Stimulated activated CD4-positive, alpha-beta T cell treated with anti-CD3 and anti-CD28 coated beads, TNF-alpha, amount 100 ng/mL, for 4 hours (primary cell): Measurements from ENCODE around the gene PPOX.

Source experiments
- DNase-seq, 3 experiments: peaks; one replicate each; pipeline ENCODE4 v3.0.0-alpha.2; 2020; ENCODE audit warnings: low read depth in 3 of 3

The PPOX gene

DNA sequence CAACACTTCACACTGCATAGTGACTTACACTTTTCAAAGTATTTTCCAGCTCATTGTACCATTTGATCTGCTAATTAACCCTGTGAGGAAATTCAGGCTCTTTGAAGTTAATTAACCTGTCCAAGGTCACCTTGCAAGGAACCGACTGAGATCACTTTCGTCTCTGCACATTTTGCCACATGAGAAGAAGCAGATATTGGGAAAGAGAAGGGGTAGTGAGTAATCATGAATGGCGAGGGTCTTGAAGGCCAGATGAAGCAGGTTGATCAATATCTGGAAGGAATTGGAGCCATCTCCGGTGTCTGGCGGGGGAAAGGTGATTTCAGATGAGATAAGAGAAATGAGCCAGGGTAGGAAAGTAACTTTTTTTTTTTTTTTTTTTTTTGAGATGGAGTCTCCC lies 53.8 kb downstream of the PPOX start:
- DNase-seq, result no peak
